GM20431 (cell line): ENCODE results near the gene SLC35F3.
"Not testable (repeated sequence)": the region's sequence is repeated elsewhere in the genome, so short reads cannot be mapped to it uniquely, and the experiment has no call there.

ENCODE experiments used
- in situ Hi-C: fragments of 300-500 bp; cut with MseI, MboI; formaldehyde crosslinking; loops from one replicate; pipeline ENCODE4 v1.15.0; 2020; ENCODE audit warnings: low sequenced_read_pairs; ENCODE audit not compliant: unreplicated experiment

Gene SLC35F3

DNA sequence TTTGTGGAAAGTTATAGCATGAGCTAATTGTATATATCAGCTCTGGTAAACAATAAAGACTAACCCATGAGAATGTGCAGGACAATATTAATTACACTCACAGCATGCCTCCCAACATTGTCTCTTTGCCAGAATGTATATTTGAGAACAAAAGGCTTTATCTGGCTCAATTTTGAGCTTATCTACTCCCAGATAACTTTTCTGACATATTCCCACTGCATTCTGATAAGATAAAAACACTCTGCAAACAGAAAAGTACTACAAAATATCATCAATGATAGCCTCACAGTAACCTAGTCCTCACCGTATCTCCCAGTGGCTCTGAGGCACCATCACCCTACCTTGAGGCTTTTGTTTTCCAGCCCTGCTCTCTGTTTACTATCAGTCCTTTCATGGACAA lies 188.6 kb downstream of the SLC35F3 start:
- in situ Hi-C loops: no loop called here

DNA sequence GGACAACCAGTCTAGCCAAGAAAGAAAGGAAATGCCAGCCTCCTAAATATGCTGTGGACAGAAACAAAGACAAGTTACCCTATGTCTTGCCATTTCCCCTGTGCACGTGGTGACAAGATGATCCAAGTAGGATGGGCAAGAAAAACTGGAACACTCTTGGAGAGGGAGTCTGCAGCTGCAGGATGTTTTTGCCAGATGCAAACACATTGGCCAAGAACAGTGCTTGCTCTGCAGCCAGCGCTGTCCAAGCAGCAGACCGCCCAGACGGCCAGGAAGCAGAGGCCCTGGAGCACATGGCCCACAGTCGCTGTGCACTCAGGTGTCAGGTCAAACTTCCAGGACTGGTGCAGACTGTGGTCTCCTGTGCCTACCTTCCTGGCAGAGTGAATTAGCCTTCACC lies 189.3 kb downstream of the SLC35F3 start:
- in situ Hi-C loops: no loop called here

DNA sequence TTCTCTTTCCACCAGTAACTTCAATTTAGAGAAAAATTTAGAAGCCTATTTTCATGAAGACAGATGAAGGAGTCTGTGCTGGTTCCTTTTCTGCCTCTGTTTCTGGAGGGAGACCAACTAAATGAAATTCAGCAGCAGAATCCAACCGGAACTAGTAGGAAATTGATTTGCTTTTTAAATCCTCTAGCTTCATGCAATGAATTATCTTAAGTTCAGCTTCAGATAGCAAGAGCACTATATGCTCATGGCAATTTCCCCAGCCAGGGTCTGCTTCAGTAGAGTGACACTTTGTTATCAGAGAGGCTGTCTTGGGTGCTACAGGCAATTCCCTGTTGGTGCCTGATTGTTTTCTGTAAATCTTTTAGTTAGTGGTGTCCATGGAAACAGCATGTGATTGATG lies 189.7 kb downstream of the SLC35F3 start:
- in situ Hi-C loops: no loop called here

DNA sequence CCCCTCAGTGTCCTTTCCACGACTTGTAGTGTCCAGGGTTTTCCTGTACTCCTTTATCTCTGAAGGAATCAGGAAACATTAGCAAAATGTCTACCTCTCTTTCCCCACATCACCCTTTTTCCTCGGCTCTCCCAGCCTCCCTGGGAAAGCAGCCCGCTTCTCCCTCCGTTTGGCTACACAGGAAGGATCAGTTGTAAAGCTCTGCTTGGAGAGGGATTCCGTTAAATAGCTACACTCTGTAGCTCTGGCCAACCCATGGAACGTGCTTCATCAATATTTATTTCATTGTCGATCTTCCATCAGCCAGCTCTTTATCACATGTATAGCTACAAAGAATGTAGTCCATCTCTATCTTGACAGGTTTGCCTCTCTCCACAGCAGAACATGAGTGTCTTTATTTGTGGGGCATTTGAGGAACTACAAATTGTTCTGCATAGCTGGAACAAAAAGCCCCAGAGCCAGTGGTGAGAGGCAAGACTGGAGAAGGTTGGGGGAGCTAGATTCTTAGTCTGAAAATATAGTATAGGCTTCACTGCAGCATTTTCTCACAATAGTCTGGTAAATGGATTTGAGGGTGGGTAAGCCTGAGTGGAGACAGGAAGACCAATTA lies 191.8 kb downstream of the SLC35F3 start:
- in situ Hi-C loops: no loop called here

DNA sequence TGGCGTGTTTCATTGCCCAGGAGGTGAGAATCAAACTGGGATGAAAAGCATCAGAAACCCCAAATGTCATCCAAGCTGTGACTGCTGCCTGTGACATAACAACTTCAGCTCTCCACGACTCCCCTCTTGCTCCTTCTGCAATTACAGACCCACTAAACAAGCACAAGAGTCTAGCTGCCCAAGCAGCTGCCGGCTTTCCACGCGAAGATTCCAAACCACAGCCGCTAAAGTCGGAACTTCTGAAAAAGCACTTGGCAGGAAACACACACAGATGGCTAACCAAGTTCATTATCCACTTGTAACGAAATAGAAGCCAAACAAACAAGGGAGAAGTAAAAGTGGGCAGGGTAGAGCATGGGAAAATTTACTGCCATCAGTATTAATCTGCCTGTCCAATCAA lies 198.1 kb downstream of the SLC35F3 start:
- in situ Hi-C loops: no loop called here

DNA sequence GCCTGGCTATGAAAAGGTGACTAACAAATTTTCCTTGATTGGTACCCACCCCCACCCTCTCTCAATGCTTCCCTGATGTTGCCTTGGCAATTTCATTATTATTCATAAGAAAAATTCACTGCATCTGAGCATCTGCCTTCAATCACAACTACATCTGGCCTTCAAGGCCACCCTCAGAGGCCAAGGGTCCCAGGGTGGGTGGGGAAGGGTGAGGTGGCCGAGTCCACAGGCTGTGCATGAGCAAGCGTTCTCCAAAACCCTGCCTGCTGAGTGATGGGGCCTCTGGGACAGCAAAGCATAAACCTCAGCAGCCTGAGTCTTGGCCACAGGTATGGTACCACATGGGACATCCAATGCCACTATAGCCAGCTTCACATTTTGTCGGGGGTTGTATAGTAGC lies 198.7 kb downstream of the SLC35F3 start:
- in situ Hi-C loops: no loop called here

DNA sequence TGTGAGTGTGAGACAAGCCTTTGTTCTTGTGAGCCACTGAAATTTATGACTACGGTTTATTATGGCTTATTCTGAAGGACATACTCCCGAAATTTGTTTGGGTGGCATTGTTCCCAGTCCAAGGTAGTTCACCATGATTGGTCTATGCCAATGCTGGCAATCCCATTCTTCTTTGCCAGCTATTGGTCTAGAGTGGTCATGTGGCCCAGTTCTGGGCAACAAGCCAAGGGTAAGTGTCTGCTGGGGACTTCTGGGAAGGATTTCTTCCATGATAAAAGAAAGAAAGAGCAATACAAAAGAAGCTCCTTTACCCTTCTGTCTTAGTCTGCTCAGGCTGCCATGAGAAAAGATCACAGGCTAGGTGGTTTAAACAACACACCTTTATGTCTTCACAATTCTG lies 201.6 kb downstream of the SLC35F3 start:
- in situ Hi-C loops: no loop called here

DNA sequence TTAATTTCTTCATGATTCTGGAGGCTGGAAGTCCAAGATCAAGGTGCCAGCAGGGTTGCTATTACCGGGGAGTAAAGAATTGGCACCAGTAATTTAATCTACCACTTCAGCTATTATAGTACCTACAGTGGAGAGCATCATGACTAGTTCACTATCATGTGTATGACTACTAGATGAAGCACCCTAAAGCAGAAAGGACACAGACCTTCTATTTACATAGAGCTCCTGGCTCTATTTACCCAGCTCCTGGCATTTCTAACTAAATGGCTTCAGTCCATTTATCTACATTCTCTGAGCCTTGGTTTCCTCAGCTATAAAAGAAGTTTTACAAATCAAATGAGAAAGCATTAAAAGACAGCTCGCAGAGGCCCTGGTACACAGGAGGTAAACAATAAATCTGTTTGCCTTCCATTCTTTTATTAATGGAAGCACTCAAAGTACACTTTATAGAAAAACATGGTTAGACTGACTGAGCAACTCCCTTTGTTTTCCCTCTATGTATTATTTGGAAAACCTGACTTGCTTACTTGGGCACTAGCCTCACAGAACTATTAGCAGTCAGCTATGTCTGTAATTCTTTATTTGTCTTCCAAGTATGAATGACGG lies 203.0 kb downstream of the SLC35F3 start:
- in situ Hi-C loops: no loop called here

DNA sequence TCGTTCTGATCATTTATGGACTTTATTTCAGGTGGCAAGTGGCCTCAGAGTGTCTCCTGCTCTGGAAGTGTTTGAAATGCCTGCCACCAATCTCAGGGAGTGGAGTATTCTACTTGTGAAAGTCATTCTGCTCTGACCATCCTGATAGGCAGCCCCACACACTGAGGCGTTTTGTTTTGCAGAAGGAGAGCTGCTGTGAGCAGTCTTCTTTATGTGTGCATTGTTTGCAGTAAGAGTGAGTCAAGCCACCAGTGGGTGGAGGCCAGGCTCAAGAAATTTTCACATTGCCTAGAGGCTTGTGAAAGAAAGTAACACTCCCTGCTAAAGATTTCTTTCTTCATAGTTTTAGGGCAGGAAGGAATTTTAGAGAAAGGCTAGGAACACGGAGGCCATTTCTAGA lies 204.4 kb downstream of the SLC35F3 start:
- in situ Hi-C loops: no loop called here

DNA sequence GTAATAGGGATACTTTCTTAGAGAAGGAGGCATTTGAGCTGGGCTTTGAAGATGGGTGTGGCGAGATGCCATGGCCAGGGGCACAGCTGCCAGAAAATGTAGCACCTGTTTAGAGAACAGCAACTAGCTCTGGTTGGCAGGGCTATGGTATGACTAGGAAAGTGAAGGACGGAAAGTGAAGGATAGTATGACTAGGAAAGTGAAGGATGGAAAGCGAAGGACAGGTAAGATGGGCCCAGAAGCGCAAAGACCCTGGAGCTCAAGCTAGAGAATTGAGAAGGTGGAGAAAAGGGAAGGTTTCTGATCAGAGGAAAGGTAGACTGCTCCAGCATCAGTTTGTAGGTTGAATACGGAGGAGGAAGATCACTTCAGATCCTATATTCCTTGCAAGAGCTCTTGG lies 205.4 kb downstream of the SLC35F3 start:
- in situ Hi-C loops: no loop called here

DNA sequence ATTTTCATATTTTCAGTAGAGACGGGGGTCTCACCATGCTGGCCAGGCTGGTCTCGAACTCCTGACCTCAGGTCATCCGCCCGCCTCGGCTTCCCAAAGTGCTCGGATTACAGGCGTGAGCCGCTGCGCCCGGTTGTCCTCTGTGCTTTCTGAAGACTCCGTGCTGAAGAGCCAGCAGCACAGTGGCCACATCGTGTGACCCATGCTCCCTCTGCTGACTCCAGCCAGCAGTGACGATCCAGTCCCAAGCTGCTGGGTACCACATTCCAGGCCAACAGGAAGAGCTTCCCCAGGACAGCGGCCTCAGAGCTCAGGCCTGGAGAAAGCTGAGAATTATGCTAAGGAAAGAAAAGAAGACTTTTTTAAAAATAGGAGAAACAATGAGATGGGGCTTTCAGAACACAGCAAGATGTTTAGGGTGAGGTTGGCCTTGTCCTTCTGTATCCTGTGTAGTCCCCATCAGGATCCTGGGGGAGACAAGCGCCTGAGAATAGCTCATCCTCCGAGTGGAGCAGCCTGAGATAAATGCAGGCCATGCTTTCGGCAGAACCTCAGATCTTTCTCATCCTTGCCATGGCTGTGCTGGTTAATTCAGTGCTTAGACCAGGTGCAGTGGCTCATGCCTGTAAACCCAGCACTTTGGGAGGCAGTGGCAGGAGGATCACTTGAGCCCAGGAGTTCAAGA lies 207.1 kb downstream of the SLC35F3 start:
- in situ Hi-C loops: no loop called here

DNA sequence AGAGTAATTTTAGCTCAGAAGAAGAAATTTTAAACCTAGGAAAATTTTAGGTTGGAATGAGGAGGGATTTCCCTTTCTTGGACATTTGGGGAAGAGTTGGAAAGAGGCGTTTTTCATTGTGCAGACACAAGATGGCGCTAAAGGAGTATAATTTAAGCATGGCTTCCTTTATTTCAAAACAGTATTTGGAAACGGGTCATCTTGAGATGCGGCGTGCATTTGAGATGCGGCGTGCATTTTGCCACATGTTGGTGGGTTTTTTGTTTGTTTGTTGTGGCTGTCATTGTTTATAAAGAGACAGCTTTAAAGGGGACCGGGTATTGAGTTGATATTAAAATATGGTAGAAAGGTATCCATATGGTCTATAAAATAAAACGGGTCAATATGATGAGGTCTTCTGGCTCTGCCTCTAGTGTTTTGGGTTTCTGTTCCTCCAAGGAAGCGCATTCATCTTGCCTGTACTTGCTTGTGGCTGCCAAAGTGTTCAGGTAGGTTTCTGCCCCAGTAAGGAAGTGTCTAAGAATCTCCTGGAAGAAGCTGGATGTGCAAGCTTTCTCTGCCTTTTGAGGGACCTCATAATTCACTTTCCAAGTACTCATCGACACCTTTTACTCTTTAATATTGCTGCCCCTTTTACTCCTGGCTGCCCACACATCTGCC lies 210.3 kb downstream of the SLC35F3 start:
- in situ Hi-C loops: no loop called here

DNA sequence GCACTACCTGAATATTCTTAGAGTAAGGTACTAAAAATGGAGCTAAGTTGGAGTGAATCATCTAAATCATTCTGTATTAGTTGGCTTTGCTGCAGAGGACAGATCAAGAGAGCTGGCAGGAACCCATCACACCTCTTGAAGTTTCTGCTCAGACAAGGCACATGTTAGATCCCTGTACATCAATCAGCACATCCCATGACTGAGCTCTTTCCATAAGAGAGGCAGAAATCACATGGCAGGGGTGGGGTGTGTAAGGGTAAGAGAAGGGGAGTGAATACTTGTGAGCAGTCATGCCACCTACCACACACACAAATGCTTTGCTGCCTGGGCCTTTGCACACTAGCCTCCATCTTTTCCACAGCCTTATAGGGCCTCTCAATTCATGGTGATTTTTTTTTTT lies 214.4 kb downstream of the SLC35F3 start:
- in situ Hi-C loops: no loop called here

DNA sequence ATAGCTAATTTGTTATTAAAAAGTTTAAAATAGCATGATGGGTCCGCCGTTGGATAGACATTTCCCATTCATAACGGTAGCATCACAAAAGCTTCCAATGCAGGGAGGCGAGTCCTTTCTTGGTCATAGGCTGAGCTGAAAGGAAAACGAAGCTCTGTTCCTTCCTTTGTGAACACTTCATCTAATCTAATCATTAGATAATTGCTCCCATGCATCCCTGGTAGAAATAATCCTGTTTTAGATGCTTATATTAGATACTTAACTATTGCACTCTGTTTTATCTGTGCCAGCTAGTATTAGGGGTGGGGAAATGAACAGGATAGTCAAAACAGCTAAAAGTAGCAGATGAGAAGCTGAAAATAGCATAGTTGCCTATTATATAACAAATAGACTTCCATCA lies 215.0 kb downstream of the SLC35F3 start:
- in situ Hi-C loops: no loop called here

DNA sequence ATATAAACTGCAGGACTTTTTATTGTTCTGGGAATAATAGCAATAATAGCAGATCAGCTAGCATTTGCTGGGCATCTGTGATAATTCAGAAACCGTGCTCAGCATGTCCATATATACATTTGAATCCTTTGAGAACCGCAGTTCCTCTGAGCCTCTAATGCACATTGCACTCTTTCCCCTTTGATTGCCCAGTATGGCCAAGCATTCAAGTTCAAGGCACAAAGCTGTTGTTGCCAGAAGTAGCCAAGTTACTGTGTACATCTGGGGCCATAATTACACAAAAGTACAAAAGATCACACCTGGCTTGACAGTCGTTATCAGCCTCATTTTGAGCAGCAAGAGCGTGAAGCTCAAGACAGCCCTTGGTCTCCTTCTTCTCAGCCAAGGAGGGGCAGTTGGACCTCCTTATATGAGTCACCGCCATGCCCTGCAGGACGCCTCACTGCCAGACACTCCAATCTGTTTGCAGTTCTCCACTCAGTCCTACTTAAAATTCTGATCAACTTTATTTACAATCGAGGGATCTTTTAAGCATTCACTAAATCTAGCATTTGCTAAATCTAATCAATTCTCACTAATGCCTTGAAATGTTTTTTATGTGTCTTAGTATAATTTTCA lies 216.0 kb downstream of the SLC35F3 start:
- in situ Hi-C loops: no loop called here

DNA sequence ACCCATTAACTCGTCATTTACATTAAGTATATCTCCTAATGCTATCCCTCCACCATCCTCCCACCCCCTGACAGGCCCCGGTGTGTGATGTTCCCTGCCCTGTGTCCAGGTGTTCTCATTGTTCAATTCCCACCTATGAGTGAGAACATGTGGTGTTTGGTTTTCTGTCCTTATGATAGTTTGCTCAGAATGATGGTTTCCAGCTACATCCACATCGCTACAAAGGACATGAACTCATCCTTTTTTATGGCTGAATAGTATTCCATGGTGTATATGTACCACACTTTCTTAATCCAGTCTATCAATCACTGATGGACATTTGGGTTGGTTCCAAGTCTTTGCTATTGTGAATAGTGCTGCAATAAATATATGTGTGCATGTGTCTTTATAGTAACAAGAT lies 217.2 kb downstream of the SLC35F3 start:
- in situ Hi-C loops: not testable (repeated sequence)

DNA sequence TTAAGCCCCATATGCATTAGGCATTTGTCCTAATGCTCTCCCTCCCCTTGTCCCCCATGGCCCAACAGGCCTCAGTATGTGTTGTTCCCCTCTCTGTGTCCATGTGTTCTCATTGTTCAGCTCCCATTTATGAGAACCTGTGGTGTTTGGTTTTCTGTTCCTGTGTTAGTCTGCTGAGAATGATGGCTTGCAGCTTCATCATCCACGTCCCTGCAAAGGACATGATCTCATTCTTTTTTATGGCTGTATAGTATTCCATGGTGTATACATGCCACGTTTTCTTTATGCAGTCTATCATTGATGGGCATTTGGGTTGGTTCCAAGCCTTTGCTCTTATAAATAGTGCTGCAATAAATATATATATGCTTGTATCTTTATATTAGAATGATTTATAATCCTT lies 218.1 kb downstream of the SLC35F3 start:
- in situ Hi-C loops: not testable (repeated sequence)

DNA sequence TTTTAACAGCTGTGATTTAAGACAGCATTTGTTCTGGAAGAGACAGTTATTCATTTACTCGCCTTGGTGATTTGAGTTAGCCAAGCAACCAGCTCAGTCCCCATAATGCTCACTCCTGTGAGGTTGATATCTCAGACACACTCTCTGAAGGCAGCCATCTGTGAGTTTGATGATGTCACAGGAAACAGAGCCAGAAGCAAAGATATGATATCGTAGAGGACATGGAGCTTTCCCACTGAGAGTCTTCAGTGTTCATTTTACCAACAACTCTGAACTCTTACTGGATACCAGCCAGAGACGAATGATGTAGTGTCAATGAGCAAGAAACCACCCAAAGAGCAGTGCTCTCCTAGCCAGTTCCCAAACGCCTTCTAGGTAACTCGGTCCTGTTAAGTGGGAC lies 219.4 kb downstream of the SLC35F3 start:
- in situ Hi-C loops: no loop called here

DNA sequence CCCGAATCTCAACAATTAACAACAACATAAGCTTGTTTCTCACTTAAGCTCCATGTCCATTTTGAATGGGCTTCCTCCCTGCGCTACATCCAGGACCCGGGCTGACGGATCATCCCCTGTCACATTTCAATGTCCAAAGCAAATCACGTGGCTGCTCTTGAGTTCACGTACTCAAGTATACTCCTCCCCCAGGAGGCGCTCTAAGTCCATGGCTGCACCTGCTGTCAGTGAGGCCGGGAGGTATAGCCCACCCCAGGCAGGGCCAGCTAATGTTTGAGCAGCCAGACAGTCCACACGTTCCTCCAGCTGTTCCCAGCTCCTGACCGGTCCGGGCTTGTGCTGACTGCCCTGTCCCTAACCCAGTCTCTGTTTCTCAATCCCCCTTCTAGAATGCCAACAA lies 220.8 kb downstream of the SLC35F3 start:
- in situ Hi-C loops: no loop called here

DNA sequence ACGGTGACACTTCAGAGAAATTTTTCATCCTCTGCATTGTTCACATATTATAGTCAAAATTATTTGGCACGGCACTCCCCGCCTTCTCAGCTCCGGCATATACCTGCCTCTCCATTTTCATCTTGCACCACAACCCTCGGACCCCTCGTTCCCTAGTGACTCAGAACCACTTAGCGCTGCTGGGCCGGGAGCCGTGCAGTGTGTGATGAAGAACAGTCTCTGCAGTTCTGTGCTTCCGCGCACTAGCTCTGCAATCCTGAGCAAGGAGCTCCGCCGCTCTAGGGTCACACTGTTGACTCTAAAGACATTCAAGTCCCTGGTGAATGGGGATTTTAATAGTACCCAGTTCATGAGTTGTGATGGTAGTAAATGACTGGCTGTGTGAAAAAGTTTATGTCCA lies 221.2 kb downstream of the SLC35F3 start:
- in situ Hi-C loops: no loop called here
